Smooth muscle cell (in vitro differentiated cells): Measurements from ENCODE around the gene UNC93B1. TPM values are rescaled to one million over a fixed set of nuclear protein-coding genes. Genes with fewer than 3 reads are reported as not detected.

Experiments
- DNase-seq: peaks from one replicate; lab custom pipeline; 2025; ENCODE audit not compliant: unreplicated experiment; lab: John Stamatoyannopoulos, UW
- H2AFZ ChIP-seq: fragments of 200-600 bp; sonication (generic); 2 replicates; pipeline ENCODE4 v1.6.0; 2016; ENCODE audit warnings: antibody characterized with exemption, low read depth, mild to moderate bottlenecking
- H3F3A ChIP-seq: fragments of 200-600 bp; sonication (generic); 2 replicates; pipeline ENCODE4 v1.6.0; 2017; ENCODE audit warnings: antibody characterized with exemption, low read depth
- H3K27ac ChIP-seq: fragments of 200-600 bp; sonication (generic); 2 replicates; pipeline ENCODE4 v1.5.1; 2016; ENCODE audit warnings: low read depth, mild to moderate bottlenecking
- H3K27me3 ChIP-seq: fragments of 200-600 bp; sonication (generic); 2 replicates; pipeline ENCODE4 v1.6.1; 2016; ENCODE audit warnings: low read depth, mild to moderate bottlenecking
- H3K36me3 ChIP-seq: fragments of 200-600 bp; sonication (generic); 2 replicates; pipeline ENCODE4 v1.5.1; 2016; ENCODE audit warnings: low read depth
- H3K4me1 ChIP-seq: fragments of 200-600 bp; sonication (generic); 2 replicates; pipeline ENCODE4 v1.5.1; 2016; ENCODE audit warnings: low read depth
- H3K4me2 ChIP-seq: fragments of 200-600 bp; sonication (generic); 2 replicates; pipeline ENCODE4 v1.6.0; 2016; ENCODE audit warnings: mild to moderate bottlenecking
- H3K4me3 ChIP-seq: fragments of 200-600 bp; sonication (generic); 2 replicates; pipeline ENCODE4 v1.5.1; 2016; ENCODE audit warnings: mild to moderate bottlenecking
- H3K79me2 ChIP-seq: fragments of 200-600 bp; sonication (generic); 2 replicates; pipeline ENCODE4 v1.6.0; 2016; ENCODE audit warnings: low read depth, mild to moderate bottlenecking
- H3K9ac ChIP-seq: fragments of 200-600 bp; sonication (generic); 2 replicates; pipeline ENCODE4 v1.6.0; 2016; ENCODE audit warnings: low read depth
- H3K9me3 ChIP-seq: fragments of 200-600 bp; sonication (generic); replicated peaks from 2 replicates; pipeline ENCODE4 v1.5.1; 2016; ENCODE audit warnings: low read depth
- H4K20me1 ChIP-seq: fragments of 200-600 bp; sonication (generic); 2 replicates; pipeline ENCODE4 v1.6.0; 2016; ENCODE audit warnings: low read depth
- CTCF ChIP-seq: fragments of 200-600 bp; sonication (generic); IDR thresholded peaks from 2 replicates; pipeline ENCODE4 v1.5.1; 2017; ENCODE audit warnings: borderline replicate concordance, mild to moderate bottlenecking, antibody characterized with exemption; ENCODE audit not compliant: insufficient read depth, poor library complexity, severe bottlenecking
- WGBS: methylation state at CpG from one replicate; pipeline ENCODE4 v1.1.7; 2016; ENCODE audit warnings: low lambda C conversion rate; 5-methylcytosine and 5-hydroxymethylcytosine counted together
- polyA plus RNA-seq: library from polyadenylated mRNA; unstranded; fragments of >200 nt; fragmentation: Nextera tagmentation; extraction: Ambion mirVana; gene quantifications from 2 replicates; pipeline ENCODE4 v1.2.1, GENCODE V29; 2016
- total RNA-seq: library from RNA; depleted of rRNA; stranded (reverse); fragments of >200 nt; gene quantifications from 2 replicates; pipeline ENCODE4 v1.2.3, GENCODE V29; 2014

UNC93B1 gene
- total and polyA plus RNA-seq, 2 experiments from 2014 or later = 17.5 to 33.4 TPM

DNA sequence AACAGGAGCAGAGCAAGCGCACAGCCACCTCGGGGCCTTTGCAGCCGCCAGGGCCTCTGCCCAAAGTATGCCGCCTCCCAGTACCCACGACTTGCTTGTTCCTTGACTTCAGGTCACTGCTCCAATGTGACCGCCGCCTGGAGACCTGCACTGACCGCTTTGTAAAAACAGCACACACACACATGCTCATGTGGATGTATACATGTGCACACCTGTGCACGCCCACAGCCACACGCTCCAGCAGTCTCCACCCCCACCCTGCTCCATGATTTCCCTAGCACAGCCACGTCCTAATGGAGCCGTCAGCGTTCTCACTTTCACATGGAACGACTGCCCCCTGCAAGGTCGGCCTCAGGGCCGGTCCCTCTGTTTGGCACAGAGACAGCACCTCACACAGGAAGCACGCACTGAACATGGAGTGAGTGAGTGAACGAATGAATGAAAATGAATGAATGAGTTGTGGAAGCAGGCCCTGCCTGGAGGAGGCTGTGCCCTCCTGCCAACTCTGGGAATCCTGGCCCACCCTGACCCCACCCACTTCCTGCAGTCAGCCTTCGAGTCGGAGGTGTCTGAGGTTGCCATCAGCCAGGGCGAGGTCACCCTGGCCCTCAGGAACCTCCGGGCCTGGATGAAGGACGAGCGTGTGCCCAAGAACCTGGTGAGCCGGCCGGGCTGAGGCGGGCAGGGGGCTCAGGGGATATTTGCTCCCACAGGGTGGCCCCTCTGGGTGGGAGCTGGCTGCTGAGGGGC is 14.3 kb upstream of the UNC93B1 start:
- Histone ChIP-seq H4K20me1 (no peaks in the 10 kb centered on the region), H3K27me3 (no peaks in the 10 kb centered on the region), H3K36me3 (no peaks in the 10 kb centered on the region), H3K4me2 (no peak overlapping the region), H3K27ac (no peak overlapping the region), H3K79me2 (no peaks in the 10 kb centered on the region), H3K4me3 (no peak overlapping the region), H3F3A (no peaks in the 10 kb centered on the region), H2AFZ (no peak overlapping the region), H3K9ac (no peak overlapping the region), H3K9me3 (no peaks in the 10 kb centered on the region), H3K4me1 (peaks cover 3% of the 10 kb centered on the region)
- DNase-seq = no peak
- TF ChIP-seq CTCF = no peak
- 88% methylated on average over 27 of the region's 27 CpGs for WGBS

DNA sequence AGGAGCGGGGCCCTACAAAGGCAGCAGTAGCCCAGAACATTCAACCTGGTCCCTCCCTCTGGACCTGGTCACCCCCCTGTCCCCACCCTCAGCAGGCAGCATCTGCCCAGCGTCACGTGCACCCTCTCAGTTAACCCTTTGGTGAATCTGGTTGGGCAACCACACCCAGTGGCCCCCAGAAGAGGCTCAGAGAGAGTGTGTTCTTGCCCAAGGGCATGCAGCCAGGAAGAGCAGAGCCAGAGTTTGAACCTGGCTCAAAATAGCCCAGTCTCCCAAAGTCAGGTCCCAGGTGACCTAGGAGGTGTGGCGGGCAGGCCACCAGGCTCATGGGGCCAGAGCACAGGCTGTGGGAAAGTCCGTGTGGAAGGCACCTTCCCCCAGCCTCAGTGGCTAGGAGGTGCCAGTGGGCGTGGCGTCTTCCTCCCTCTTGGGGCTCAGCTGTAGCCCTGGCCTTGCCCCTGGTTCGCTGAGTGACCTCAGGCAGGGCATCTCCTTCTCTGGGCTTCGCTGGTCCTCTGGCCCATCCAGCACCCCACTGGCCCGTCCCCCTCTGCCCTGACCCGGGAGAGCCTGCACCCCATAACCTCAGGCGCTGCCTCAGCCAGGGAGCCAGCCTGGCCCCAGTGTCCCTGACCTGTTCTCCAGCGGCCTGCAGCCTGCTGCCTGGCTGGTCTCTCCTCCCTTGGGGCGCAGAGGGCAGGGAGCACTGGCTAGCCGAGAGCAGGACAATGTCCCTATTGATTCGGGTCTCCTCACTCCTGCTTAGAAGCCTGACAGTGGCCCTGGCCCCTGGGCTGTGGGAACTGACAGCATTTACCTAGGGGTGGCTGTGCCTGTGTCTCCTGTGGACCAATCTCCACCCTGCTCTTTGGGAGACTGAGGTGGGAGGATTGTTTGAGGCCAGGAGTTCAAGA is 13.3 kb upstream of the UNC93B1 start:
- TF ChIP-seq CTCF = no peak
- Histone ChIP-seq H3K4me1 (peaks cover 3% of the 10 kb centered on the region), H3K9ac (no peak overlapping the region), H3K27me3 (no peaks in the 10 kb centered on the region), H3K9me3 (no peaks in the 10 kb centered on the region), H3F3A (no peaks in the 10 kb centered on the region), H3K4me3 (no peak overlapping the region), H4K20me1 (no peaks in the 10 kb centered on the region), H3K79me2 (no peaks in the 10 kb centered on the region), H2AFZ (no peak overlapping the region), H3K36me3 (no peaks in the 10 kb centered on the region), H3K4me2 (no peak overlapping the region), H3K27ac (no peak overlapping the region)
- 74% methylated on average over 16 of the region's 16 CpGs for WGBS
- no peak for DNase-seq

- peaks cover 3% of the 10 kb centered on the region for H3K4me1 ChIP-seq
- no peaks in the 10 kb centered on the region for H3K36me3 ChIP-seq
- H4K20me1 ChIP-seq = no peaks in the 10 kb centered on the region
- no peak for DNase-seq
- H3K4me2 ChIP-seq = no peak overlapping the region
- no peak overlapping the region for H3K4me3 ChIP-seq
- no peaks in the 10 kb centered on the region for H3F3A ChIP-seq
- H3K79me2 ChIP-seq = no peaks in the 10 kb centered on the region
- WGBS = 78% methylated on average over 13 of the region's 13 CpGs
- no peaks in the 10 kb centered on the region for H3K9me3 ChIP-seq
- H2AFZ ChIP-seq = no peak overlapping the region
- H3K27me3 ChIP-seq = no peaks in the 10 kb centered on the region
- no peak for TF ChIP-seq CTCF
- H3K27ac ChIP-seq = no peak overlapping the region
- no peak overlapping the region for H3K9ac ChIP-seq
Measured at GRCh38 chr11:68016161-68016903, 12.4 kb upstream of the UNC93B1 start.
